22Rv1 (cell line): ENCODE data around the gene ECT2.

Source experiments
- ZFX ChIP-seq: fragments of 450-650 bp; IDR thresholded peaks from 2 replicates; pipeline ENCODE4 v1.6.1; 2017; ENCODE audit warnings: antibody characterized with exemption, borderline replicate concordance
- TF ChIP-seq, protein P1 (sequence below): fragments of 450-650 bp; IDR thresholded peaks from 2 replicates; pipeline ENCODE4 v1.5.1; 2017; ENCODE audit warnings: mild to moderate bottlenecking

DNA sequence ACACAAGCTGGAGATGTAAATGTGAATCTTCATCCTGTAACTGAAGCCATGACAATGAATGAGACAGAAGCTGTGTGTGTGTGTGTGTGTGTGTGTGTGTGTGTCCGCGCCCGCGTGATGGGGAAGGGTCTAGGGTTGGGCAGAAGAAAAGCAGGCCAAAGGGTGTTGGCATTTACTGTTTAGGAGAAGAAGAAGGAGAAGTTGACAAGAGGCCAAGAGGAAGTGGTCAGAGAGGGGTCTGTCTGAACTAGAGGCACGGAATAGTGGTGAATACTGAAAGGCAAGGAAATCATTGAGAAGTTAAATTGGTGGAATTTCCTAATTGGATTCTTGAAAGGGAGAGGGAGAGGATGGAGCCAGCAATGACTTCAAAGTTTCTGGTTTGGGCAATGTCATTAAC, 34.0 kb upstream of the ECT2 start:
- TF ChIP-seq, protein P1, sequence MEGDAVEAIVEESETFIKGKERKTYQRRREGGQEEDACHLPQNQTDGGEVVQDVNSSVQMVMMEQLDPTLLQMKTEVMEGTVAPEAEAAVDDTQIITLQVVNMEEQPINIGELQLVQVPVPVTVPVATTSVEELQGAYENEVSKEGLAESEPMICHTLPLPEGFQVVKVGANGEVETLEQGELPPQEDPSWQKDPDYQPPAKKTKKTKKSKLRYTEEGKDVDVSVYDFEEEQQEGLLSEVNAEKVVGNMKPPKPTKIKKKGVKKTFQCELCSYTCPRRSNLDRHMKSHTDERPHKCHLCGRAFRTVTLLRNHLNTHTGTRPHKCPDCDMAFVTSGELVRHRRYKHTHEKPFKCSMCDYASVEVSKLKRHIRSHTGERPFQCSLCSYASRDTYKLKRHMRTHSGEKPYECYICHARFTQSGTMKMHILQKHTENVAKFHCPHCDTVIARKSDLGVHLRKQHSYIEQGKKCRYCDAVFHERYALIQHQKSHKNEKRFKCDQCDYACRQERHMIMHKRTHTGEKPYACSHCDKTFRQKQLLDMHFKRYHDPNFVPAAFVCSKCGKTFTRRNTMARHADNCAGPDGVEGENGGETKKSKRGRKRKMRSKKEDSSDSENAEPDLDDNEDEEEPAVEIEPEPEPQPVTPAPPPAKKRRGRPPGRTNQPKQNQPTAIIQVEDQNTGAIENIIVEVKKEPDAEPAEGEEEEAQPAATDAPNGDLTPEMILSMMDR, result no peak
- no peak for TF ChIP-seq ZFX
